ENCODE measurements around the gene USP11.

Gene USP11

GRCh38 chrX:47186096-47186740, 46.6 kb upstream of the USP11 start:
- Histone ChIP-seq H3K27ac (ENCODE audit: low read length) (no peak overlapping the region), H3K79me2 (ENCODE audit: insufficient read depth, low read length) (peaks cover 4% of the 10 kb centered on the region), H3K4me3 (ENCODE audit: low read depth in 1 of 2, low read length in 2 of 2) (no peak overlapping the region), H2AFZ (ENCODE audit: low read depth, low read length) (no peak overlapping the region), H3K27me3 (ENCODE audit: insufficient read depth, low read length, poor library complexity) (no peaks in the 10 kb centered on the region), H3K4me2 (ENCODE audit: insufficient read depth, low read length) (no peak overlapping the region), H3K9ac (ENCODE audit: low read depth, low read length) (no peak overlapping the region), H3K9me3 (ENCODE audit: insufficient read depth, low read length, severe bottlenecking) (no peaks in the 10 kb centered on the region), H3K36me3 (ENCODE audit: insufficient read depth, low read length) (peaks cover 46% of the 10 kb centered on the region), H4K20me1 (ENCODE audit: insufficient read depth, low read length) (no peaks in the 10 kb centered on the region), H3K4me1 (ENCODE audit: insufficient read depth, low read length) (peaks cover 10% of the 10 kb centered on the region)
- TF ChIP-seq EZH2 (IDR thresholded peaks at IDR 0.05; ENCODE audit: borderline replicate concordance, low read depth, low read length, severe bottlenecking) (no peak), CTCF (IDR thresholded peaks at IDR 0.05; ENCODE audit: borderline replicate concordance, extremely low read depth, low read length, poor library complexity, severe bottlenecking) (no peak)
- no peak for ATAC-seq (ENCODE audit: insufficient read depth, low read depth)
- no peak for DNase-seq

- Histone ChIP-seq H3K79me2 (ENCODE audit: insufficient read depth, low read length) (peaks cover 14% of the 10 kb centered on the region), H3K9ac (ENCODE audit: low read depth, low read length) (no peak overlapping the region), H3K27me3 (ENCODE audit: insufficient read depth, low read length, poor library complexity) (no peaks in the 10 kb centered on the region), H3K4me1 (ENCODE audit: insufficient read depth, low read length) (peaks cover 20% of the 10 kb centered on the region), H3K4me3 (ENCODE audit: low read depth in 1 of 2, low read length in 2 of 2) (no peak overlapping the region), H3K36me3 (ENCODE audit: insufficient read depth, low read length) (peaks cover 37% of the 10 kb centered on the region), H3K9me3 (ENCODE audit: insufficient read depth, low read length, severe bottlenecking) (no peaks in the 10 kb centered on the region), H4K20me1 (ENCODE audit: insufficient read depth, low read length) (no peaks in the 10 kb centered on the region), H3K4me2 (ENCODE audit: insufficient read depth, low read length) (no peak overlapping the region), H3K27ac (ENCODE audit: low read length) (no peak overlapping the region), H2AFZ (ENCODE audit: low read depth, low read length) (no peak overlapping the region)
- ATAC-seq (ENCODE audit: insufficient read depth, low read depth) (no peak), DNase-seq (no peak)
- no peak for TF ChIP-seq EZH2 (IDR thresholded peaks at IDR 0.05; ENCODE audit: borderline replicate concordance, low read depth, low read length, severe bottlenecking)
- TF ChIP-seq CTCF (IDR thresholded peaks at IDR 0.05; ENCODE audit: borderline replicate concordance, extremely low read depth, low read length, poor library complexity, severe bottlenecking) = no peak
Observed at GRCh38 chrX:47187106-47187677, 45.6 kb upstream of the USP11 start.

GRCh38 chrX:47189906-47190305, 42.9 kb upstream of the USP11 start:
- DNase-seq (no peak), ATAC-seq (ENCODE audit: insufficient read depth, low read depth) (no peak)
- Histone ChIP-seq H3K27ac (ENCODE audit: low read length) (no peak overlapping the region), H3K4me1 (ENCODE audit: insufficient read depth, low read length) (peaks cover 38% of the 10 kb centered on the region), H3K79me2 (ENCODE audit: insufficient read depth, low read length) (peaks cover 30% of the 10 kb centered on the region), H2AFZ (ENCODE audit: low read depth, low read length) (peak overlapping the region; percentile 61; the same call in 1 of the 2 replicates), H3K9me3 (ENCODE audit: insufficient read depth, low read length, severe bottlenecking) (no peaks in the 10 kb centered on the region), H3K9ac (ENCODE audit: low read depth, low read length) (no peak overlapping the region), H3K4me2 (ENCODE audit: insufficient read depth, low read length) (peak overlapping the region; percentile 89), H3K36me3 (ENCODE audit: insufficient read depth, low read length) (peaks cover 19% of the 10 kb centered on the region), H3K27me3 (ENCODE audit: insufficient read depth, low read length, poor library complexity) (no peaks in the 10 kb centered on the region), H3K4me3 (ENCODE audit: low read depth in 1 of 2, low read length in 2 of 2) (no peak overlapping the region), H4K20me1 (ENCODE audit: insufficient read depth, low read length) (no peaks in the 10 kb centered on the region; the same call in 1 of the 2 replicates)
- no peak for TF ChIP-seq EZH2 (IDR thresholded peaks at IDR 0.05; ENCODE audit: borderline replicate concordance, low read depth, low read length, severe bottlenecking)
- TF ChIP-seq CTCF (IDR thresholded peaks at IDR 0.05; ENCODE audit: borderline replicate concordance, extremely low read depth, low read length, poor library complexity, severe bottlenecking) = no peak
